NT2/D1 (cell line): ENCODE results near the gene HOXB6.

Experiments used
- DNase-seq: peaks from one replicate; pipeline ENCODE4 v3.0.0-alpha.2; 2011; ENCODE audit warnings: low read depth, low spot score
- H3K27me3 ChIP-seq: 2 replicates; pipeline ENCODE4 v1.6.0; 2011; ENCODE audit warnings: mild to moderate bottlenecking; ENCODE audit not compliant: insufficient read length, insufficient read depth
- H3K36me3 ChIP-seq: 2 replicates; pipeline ENCODE4 v1.6.1; 2011; ENCODE audit warnings: mild to moderate bottlenecking, low read length, mixed read lengths; ENCODE audit not compliant: insufficient read depth, insufficient read length
- H3K4me1 ChIP-seq: 2 replicates; pipeline ENCODE4 v1.5.1; 2011; ENCODE audit not compliant: insufficient read depth, insufficient read length
- H3K4me3 ChIP-seq: 2 replicates; pipeline ENCODE4 v1.5.1; 2011; ENCODE audit warnings: low read depth; ENCODE audit not compliant: insufficient read length
- H3K9ac ChIP-seq: 2 replicates; pipeline ENCODE4 v1.6.0; 2011; ENCODE audit warnings: low read depth; ENCODE audit not compliant: insufficient read length
- H3K9me3 ChIP-seq: 2 replicates; pipeline ENCODE4 v1.5.1; 2011; ENCODE audit warnings: mild to moderate bottlenecking, low read length; ENCODE audit not compliant: insufficient read depth
- SUZ12 ChIP-seq: IDR thresholded peaks from 2 replicates; pipeline ENCODE4 v1.6.1; 2011; ENCODE audit not compliant: insufficient read length, insufficient read depth; ENCODE audit errors: extremely low read depth
- YY1 ChIP-seq: IDR thresholded peaks from 2 replicates; pipeline ENCODE4 v1.6.1; 2011; ENCODE audit not compliant: insufficient read length, insufficient read depth
- ZNF274 ChIP-seq: IDR thresholded peaks from 2 replicates; pipeline ENCODE4 v1.6.1; 2011; ENCODE audit warnings: mild to moderate bottlenecking, low read depth, low read length

HOXB6 gene

GRCh38 chr17:48565925-48566710 is 38.7 kb downstream of the HOXB6 start:
- Histone ChIP-seq H3K4me1 (peaks cover 2% of the 10 kb centered on the region), H3K36me3 (no peaks in the 10 kb centered on the region), H3K9ac (no peak overlapping the region), H3K27me3 (peaks cover 100% of the 10 kb centered on the region), H3K4me3 (no peak overlapping the region), H3K9me3 (peaks cover 11% of the 10 kb centered on the region; the same call in 1 of the 2 replicates)
- TF ChIP-seq YY1: no peak
- no peak for TF ChIP-seq SUZ12
- no peak for TF ChIP-seq ZNF274
- no peak for DNase-seq

GRCh38 chr17:48565022-48565554 is 39.7 kb downstream of the HOXB6 start:
- no peaks in the 10 kb centered on the region for H3K36me3 ChIP-seq
- DNase-seq: no peak
- H3K4me3 ChIP-seq: no peak overlapping the region

GRCh38 chr17:48564188-48565021 is 40.4 kb downstream of the HOXB6 start:
- peaks cover 100% of the 10 kb centered on the region for H3K27me3 ChIP-seq
- H3K9me3 ChIP-seq: peaks cover 11% of the 10 kb centered on the region; the same call in 1 of the 2 replicates
- DNase-seq: no peak
- H3K36me3 ChIP-seq: no peaks in the 10 kb centered on the region
- H3K4me3 ChIP-seq: peak overlapping the region; percentile 29
- no peak for TF ChIP-seq YY1
- peak; percentile 92 for TF ChIP-seq SUZ12
- no peak for TF ChIP-seq ZNF274
- H3K4me1 ChIP-seq: peaks cover 3% of the 10 kb centered on the region
- peak overlapping the region; percentile 58 for H3K9ac ChIP-seq

More at GRCh38 chr17:48565022-48565554, 39.7 kb downstream of the HOXB6 start:
- Histone ChIP-seq H3K4me1 (no peaks in the 10 kb centered on the region), H3K9me3 (peaks cover 11% of the 10 kb centered on the region; the same call in 1 of the 2 replicates), H3K9ac (no peak overlapping the region), H3K27me3 (peaks cover 100% of the 10 kb centered on the region)
- TF ChIP-seq YY1 (no peak), SUZ12 (no peak), ZNF274 (no peak)

- TF ChIP-seq YY1: no peak
- no peak for TF ChIP-seq ZNF274
- Histone ChIP-seq H3K36me3 (no peaks in the 10 kb centered on the region), H3K9ac (peak overlapping the region; percentile 12), H3K27me3 (peaks cover 100% of the 10 kb centered on the region), H3K4me3 (no peak overlapping the region), H3K9me3 (peaks cover 11% of the 10 kb centered on the region; the same call in 1 of the 2 replicates), H3K4me1 (peaks cover 3% of the 10 kb centered on the region)
- no peak for DNase-seq
Measured at GRCh38 chr17:48563867-48564187, 41.0 kb downstream of the HOXB6 start.

- DNase-seq: no peak
- peak; percentile 3 for TF ChIP-seq SUZ12
- TF ChIP-seq ZNF274: no peak
- TF ChIP-seq YY1: no peak
- Histone ChIP-seq H3K4me3 (no peak overlapping the region), H3K36me3 (no peaks in the 10 kb centered on the region), H3K9ac (no peak overlapping the region), H3K4me1 (peaks cover 3% of the 10 kb centered on the region), H3K27me3 (peaks cover 100% of the 10 kb centered on the region), H3K9me3 (peaks cover 11% of the 10 kb centered on the region; the same call in 1 of the 2 replicates)
Measured at GRCh38 chr17:48563385-48563838, 41.4 kb downstream of the HOXB6 start.

GRCh38 chr17:48562934-48563333 is 41.9 kb downstream of the HOXB6 start:
- Histone ChIP-seq H3K9ac (no peak overlapping the region), H3K36me3 (no peaks in the 10 kb centered on the region), H3K9me3 (peaks cover 11% of the 10 kb centered on the region; the same call in 1 of the 2 replicates), H3K27me3 (peaks cover 100% of the 10 kb centered on the region), H3K4me1 (peaks cover 3% of the 10 kb centered on the region), H3K4me3 (no peak overlapping the region)
- no peak for DNase-seq
- peak; percentile 67 for TF ChIP-seq SUZ12
- no peak for TF ChIP-seq ZNF274
- TF ChIP-seq YY1: no peak
